CD1c-positive myeloid dendritic cell (primary cell): Measurements from ENCODE around the gene FOLR1.
A peak's percentile ranks its signal among the peaks of the same experiment; 100 is the strongest.

ENCODE experiments used
- DNase-seq: peaks from one replicate; pipeline ENCODE4 v3.0.0-alpha.2; 2016; ENCODE audit errors: extremely low spot score

Gene FOLR1

GRCh38 chr11:72223615-72224563 lies 31.9 kb downstream of the FOLR1 start:
- no peak for DNase-seq

GRCh38 chr11:72224564-72225410 lies 32.8 kb downstream of the FOLR1 start, which contains the start of gene INPPL1:
Gene INPPL1 (plus strand): TSS chr11:72224767. CDS start chr11:72224985, 218 bp downstream.
- DNase-seq, result peak; percentile 36

GRCh38 chr11:72225411-72225951 lies 33.5 kb downstream of the FOLR1 start:
- no peak for DNase-seq

GRCh38 chr11:72226701-72227100 lies 34.8 kb downstream of the FOLR1 start:
- DNase-seq, result no peak

GRCh38 chr11:72227316-72228228 lies 35.6 kb downstream of the FOLR1 start:
- DNase-seq, result no peak

GRCh38 chr11:72228229-72228843 lies 36.4 kb downstream of the FOLR1 start:
- no peak for DNase-seq

- DNase-seq, result no peak
These were observed 36.9 kb downstream of the FOLR1 start for GRCh38 chr11:72228844-72229231.

GRCh38 chr11:72229336-72229924 lies 37.5 kb downstream of the FOLR1 start:
- DNase-seq, result no peak

- no peak for DNase-seq
These were observed 38.2 kb downstream of the FOLR1 start for GRCh38 chr11:72229925-72230763.

- DNase-seq, result no peak
These were observed 38.9 kb downstream of the FOLR1 start for GRCh38 chr11:72230764-72231365.

- no peak for DNase-seq
These were observed 39.7 kb downstream of the FOLR1 start for GRCh38 chr11:72231396-72232259.

- DNase-seq, result no peak
These were observed 40.5 kb downstream of the FOLR1 start for GRCh38 chr11:72232260-72233055.

GRCh38 chr11:72233056-72233772 lies 41.3 kb downstream of the FOLR1 start:
- DNase-seq, result no peak

GRCh38 chr11:72233773-72234513 lies 42.0 kb downstream of the FOLR1 start:
- DNase-seq, result no peak

GRCh38 chr11:72234514-72234830 lies 42.5 kb downstream of the FOLR1 start:
- DNase-seq, result peak; percentile 37

- peak; percentile 22 for DNase-seq
These were observed 43.0 kb downstream of the FOLR1 start for GRCh38 chr11:72234920-72235319.
